Frontal cortex (tissue), 4 donors: ENCODE measurements around the gene RALY. TPM values are rescaled to one million over a fixed set of nuclear protein-coding genes. Genes with fewer than 3 reads are reported as not detected.

Source experiments
- DNase-seq, 2 donors: peaks; one replicate each; pipeline ENCODE4 v3.0.0; 2012; ENCODE audit warnings: low spot score in 2 of 2
- FAIRE-seq: peaks from 2 replicates; lab custom pipeline; 2012; peaks lifted over from hg19 to GRCh38; lab: Jason Lieb, UNC
- total RNA-seq: library from RNA; depleted of rRNA; stranded (reverse); fragments of >200 nt; gene quantifications from one replicate; pipeline ENCODE4 v1.2.3, GENCODE V29; 2014
- donor health status: control.
- donor health status: control.
- donor health status: control.

The RALY gene
- total RNA-seq, 1 donor from 2014 or later, result 48.5 TPM

GRCh38 chr20:34095825-34096224, 102.1 kb downstream of the RALY start:
- no peak for DNase-seq
- no peak for FAIRE-seq

DNA sequence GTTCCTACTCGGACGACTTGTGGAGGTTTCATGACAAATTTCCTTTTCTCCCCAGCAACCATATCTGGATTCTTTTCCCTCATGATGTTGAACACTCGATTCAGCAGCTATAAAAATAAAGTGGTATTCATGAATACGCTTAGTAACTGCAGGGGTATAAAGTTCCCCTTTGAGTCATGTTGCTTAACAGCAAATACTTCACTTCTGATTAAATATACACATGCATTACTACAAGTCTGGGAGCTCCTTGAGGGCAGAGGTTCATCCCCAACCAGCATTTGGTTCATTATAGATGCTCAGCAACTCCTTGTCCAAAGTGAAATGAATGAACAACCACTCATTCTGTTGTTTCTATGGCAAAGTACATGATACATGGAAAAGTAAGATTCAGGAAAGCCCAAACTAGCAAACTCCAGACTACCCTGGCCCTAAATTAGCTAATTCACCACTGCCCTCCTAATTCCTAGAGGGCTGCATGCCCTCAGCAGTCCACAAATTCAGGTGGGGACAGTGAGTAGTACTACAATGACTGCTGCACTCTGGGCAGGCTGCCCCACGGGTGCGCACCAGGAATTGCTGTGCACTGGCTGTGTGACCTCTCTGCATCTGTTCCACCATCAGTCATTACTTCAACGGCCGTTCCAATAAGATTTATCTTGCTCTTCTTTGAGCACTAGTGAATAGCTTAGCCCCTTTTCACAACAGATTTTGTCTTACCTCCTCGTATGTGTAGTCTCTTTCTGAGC, 103.2 kb downstream of the RALY start:
- FAIRE-seq, result no peak
- DNase-seq, result no peak

GRCh38 chr20:34098570-34098969, 104.9 kb downstream of the RALY start:
- FAIRE-seq (no peak), DNase-seq (no peak)

GRCh38 chr20:34099675-34100074, 106.0 kb downstream of the RALY start:
- DNase-seq (no peak), FAIRE-seq (no peak)

- DNase-seq (no peak), FAIRE-seq (no peak)
Observed at GRCh38 chr20:34100576-34100975, 106.9 kb downstream of the RALY start.

- DNase-seq (no peak), FAIRE-seq (no peak)
Observed at GRCh38 chr20:34102342-34102741, 108.6 kb downstream of the RALY start.

GRCh38 chr20:34104059-34104458, 110.3 kb downstream of the RALY start:
- FAIRE-seq (no peak), DNase-seq (no peak)

DNA sequence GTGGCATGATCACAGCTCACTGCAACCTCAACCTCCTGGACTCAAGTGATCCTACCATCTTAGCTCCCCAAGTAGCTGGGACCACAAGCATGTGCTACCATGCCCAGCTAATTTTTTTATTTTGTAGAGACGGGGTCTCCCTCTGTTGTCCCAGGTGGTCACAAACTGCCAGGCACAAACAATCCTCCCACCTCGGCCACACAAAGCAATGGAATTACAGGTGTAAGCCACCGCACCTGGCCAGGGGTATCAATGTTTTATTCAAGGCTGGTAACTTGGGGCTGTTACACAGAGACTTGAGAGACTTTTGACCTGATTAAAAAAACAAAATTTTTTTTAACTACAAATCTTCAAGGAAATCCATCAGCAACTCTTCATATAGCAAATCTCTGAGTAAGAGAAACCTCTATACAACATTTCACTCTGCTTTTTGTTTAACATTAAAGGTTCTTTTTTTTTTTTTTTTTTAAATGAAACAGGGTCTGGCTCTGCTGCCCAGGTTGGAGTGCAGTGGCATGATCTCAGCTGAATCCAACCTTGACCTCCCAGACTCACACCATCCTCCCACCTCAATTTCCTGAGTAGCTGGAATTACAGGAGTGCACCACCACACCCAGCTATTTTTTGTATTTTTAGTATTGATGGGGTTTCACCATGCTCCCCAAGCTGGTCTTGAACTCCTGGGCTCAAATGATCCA, 112.4 kb downstream of the RALY start:
- no peak for DNase-seq

DNA sequence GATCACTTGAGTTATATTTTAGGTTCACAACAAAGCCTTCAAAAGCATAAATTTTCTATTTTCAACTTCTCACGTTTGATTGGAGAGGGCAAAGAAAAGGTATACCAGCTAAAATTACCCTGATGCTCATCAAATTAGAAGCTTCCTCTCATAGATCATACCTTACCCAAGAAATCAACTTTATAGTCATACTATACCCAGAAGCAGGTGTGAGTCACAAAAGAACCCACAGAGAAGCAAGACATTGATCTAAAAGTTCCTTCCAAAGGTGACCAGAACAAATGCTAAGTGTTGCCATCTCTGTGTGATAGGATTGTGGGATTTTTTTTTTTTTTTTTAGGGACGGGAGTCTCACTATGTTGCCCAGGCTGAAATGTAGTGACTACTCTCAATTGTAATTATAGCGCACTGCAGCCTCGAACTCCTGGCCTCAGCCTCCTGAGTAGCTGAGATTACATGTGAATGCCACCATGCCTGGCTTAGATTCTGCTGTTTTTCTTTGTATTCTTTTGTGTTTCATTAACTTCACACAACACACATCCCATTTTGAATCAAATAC, 115.0 kb downstream of the RALY start:
- DNase-seq, result no peak
- FAIRE-seq, result no peak

More for the DNA sequence above, 112.4 kb downstream of the RALY start:
- FAIRE-seq, result no peak

DNA sequence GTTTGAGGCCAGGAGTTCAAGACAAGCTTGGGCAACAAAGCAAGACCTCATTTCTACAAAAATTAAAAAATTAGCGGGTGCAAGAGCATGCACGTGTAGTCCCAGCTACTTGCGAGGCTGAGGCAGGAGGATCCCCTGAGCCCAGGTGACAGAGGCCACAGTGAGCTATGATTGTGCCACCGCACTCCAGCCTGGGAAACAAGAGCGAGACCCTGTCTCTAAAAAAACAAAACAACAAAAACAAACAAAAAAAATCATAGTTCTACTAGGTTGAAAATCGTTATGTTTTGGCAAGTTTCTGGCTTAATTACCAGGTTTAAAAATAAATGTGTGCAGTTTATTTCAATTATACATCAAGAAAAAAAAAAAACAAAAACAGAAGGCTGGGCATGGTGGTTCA, 115.7 kb downstream of the RALY start:
- FAIRE-seq (no peak), DNase-seq (no peak)

DNA sequence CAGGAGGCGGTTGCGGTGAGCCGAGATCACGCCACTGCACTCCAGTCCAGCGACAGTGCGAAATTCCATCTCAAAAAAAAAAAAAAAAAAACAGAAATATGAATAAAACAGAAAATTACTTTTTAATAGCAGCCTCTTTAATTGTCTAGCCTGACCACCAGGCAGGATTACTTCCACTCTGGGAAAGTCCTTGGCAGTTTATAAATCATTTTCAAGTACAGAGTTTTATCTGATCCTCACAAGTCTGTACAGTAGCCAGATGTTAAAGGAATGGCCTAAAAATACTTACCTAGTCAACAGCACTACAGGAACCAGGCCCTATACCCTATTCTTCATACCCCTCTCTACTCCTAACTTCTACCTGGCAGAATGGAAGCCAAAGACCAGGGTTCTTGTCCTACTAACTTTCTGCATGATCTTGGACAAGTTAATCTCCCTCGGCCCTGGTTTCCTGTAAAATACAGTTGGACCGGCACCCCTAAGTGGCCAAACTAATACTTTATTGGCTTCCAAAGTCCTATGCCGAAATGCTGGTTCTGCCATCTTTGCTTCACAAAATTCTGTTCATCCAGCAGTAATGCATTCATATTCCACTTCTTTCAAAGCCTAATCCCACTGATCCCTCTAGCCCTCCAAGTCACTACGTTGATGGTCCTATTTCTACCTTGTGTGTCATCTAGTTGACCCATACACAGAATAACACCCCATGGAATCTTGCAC, 116.5 kb downstream of the RALY start:
- FAIRE-seq (no peak), DNase-seq (no peak)

GRCh38 chr20:34110745-34111641, 117.3 kb downstream of the RALY start:
- FAIRE-seq (no peak), DNase-seq (no peak)

GRCh38 chr20:34111702-34112599, 118.2 kb downstream of the RALY start, which contains the start of gene EIF2S2:
TSS of gene EIF2S2 (minus strand) at chr20:34112243. CDS start at chr20:34112110, 133 bp downstream.
- DNase-seq, result peak; percentile 93 to 95
- no peak for FAIRE-seq

DNA sequence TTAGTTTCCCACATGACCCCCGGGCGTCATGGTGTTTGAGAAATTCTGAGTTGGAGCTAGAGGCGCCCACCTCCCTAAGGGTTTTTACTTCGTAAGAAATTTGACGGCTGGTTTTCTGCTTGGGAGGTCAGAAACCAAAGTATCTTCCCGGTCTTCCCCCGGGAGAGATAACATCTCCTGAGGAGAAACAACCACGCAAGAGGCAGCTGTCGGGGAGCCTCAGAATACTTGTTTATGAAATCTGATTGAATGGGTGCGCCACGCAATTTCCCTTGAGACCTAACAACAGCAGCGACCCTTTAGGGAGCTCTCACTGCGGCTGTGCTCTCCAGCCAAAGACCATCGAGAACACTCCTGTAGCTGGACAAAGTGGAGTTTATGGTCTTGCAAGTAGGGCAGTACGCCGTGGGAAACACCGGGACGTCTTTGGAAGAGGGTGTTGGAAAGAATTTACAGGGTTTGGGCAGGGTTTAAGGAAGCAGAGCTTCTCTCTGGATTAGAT, 118.9 kb downstream of the RALY start:
- no peak for FAIRE-seq

DNA sequence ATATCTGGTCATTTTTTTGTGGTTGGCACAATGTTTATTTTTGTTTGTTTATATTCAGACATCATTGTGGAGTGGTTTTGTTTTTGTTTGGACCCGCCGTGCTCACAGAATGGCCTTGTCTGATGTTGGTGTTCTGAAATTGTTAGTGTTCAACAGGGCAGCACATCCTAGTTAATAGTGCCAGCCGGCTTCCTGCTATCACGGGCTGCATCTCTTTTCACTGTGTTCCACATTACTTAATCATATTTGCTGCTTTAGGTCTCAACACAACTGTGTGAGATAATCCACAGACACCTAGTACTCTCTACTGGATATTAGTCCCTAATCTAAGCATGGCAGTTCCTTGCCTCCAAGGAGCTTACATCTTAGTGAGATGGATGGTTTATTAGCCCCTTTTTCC, 121.1 kb downstream of the RALY start:
- DNase-seq, result no peak
- FAIRE-seq, result no peak

More for the DNA sequence above, 118.9 kb downstream of the RALY start:
- peak; percentile 29 for DNase-seq

- DNase-seq (no peak), FAIRE-seq (no peak)
Observed at GRCh38 chr20:34115232-34115631, 121.5 kb downstream of the RALY start.

DNA sequence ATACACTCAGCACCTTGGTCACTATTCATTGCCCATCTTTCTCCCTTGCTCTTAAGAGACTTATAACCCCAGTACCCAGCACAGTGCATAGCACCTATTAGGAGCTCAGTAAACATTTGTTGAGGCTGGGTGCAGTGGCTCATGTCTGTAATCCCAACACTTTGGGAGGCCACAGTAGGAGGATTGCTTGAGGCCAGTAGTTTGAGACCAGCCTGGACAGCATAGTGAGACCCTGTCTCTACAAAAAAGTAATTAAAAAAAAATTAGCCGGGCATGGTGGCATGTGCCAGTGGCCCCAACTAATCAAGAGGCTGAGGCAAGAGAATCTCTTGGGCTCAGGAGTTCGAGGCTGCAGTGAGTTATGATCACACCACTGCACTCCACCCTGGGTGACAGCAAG, 126.5 kb downstream of the RALY start:
- DNase-seq (no peak), FAIRE-seq (no peak)

GRCh38 chr20:34122274-34122980, 128.7 kb downstream of the RALY start:
- no peak for DNase-seq
- FAIRE-seq, result no peak
